Lower lobe of right lung (tissue), 2 donors: Measurements from ENCODE around the gene CYP1B1. TPM values are rescaled to one million over a fixed set of nuclear protein-coding genes. Genes with fewer than 3 reads are reported as not detected.
"Not testable (repeated sequence)": the region's sequence is repeated elsewhere in the genome, so short reads cannot be mapped to it uniquely, and the experiment has no call there.

ENCODE experiments used
- ATAC-seq, 2 donors: fragments of 200-7000 bp; cut with Tn5 transposase; one replicate each; pipeline ENCODE4 v1.9.1; 2020 to 2022; ENCODE audit warnings: mild to moderate bottlenecking in 2 of 2, moderate library complexity in 2 of 2
- DNase-seq: peaks from one replicate; pipeline ENCODE4 v3.0.0-alpha.2; 2020
- H3K27ac ChIP-seq: fragments of 200-600 bp; one replicate; pipeline ENCODE4 v1.8.0; 2022
- H3K27me3 ChIP-seq: fragments of 200-600 bp; one replicate; pipeline ENCODE4 v1.8.0; 2022; ENCODE audit warnings: low read depth
- H3K36me3 ChIP-seq: fragments of 200-600 bp; one replicate; pipeline ENCODE4 v1.8.0; 2022; ENCODE audit warnings: mild to moderate bottlenecking
- H3K4me1 ChIP-seq: fragments of 200-600 bp; one replicate; pipeline ENCODE4 v1.8.0; 2022
- H3K4me3 ChIP-seq: fragments of 200-600 bp; one replicate; pipeline ENCODE4 v1.8.0; 2022; ENCODE audit warnings: mild to moderate bottlenecking
- H3K9me3 ChIP-seq: fragments of 200-600 bp; one replicate; pipeline ENCODE4 v1.8.0; 2022
- intact Hi-C: fragments of 100-400 bp; cut with DNase I; formaldehyde crosslinking; loops from one replicate; pipeline ENCODE4 v1.11.0; 2022
- total RNA-seq: library from RNA; stranded (reverse); fragmentation: NEBNext Ultra II Directional; extraction: Animal tissue kit (Norgen Biotek cat#: 25700); gene quantifications from one replicate; pipeline ENCODE4 v1.2.1, GENCODE V29; 2021
- TF ChIP-seq, protein P1 (sequence below): fragments of 200-600 bp; IDR thresholded peaks from one replicate; pipeline ENCODE4 v1.8.0; 2022; ENCODE audit warnings: antibody characterized with exemption, mild to moderate bottlenecking
- donor health status: DM: no; HTN: yes; CAD: no; lungs with severe emphysema.

The CYP1B1 gene
- total RNA-seq, 1 donor from 2014 or later, result 67.0 TPM

DNA sequence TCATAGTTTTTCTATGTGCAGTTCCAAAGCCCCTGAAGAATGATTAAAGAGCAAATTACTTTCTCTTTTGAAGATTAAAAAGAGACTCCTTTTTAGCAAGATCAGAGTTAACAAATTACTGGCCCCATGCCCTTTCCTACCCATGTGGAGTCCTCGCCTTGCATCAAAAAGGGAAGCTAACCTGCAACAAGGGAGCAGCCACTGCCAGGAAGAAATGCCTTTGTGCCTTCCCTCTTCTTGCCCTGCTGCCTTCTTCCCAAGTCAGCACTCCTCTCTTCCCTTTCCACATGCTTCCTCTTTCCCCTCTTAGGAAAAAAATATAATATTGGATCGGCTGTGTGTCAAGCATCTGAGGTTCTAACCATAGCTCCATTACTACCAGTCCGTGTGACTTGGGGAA lies 37.1 kb upstream of the CYP1B1 start:
- intact Hi-C loops, result loop anchor here (10.0 kb wide), 1 partner anchor 128 kb away; no protein-coding TSS in a partner anchor
- no peaks in the 10 kb centered on the region for H3K27me3 ChIP-seq
- H3K4me3 ChIP-seq, result no peak overlapping the region
- TF ChIP-seq, protein P1, sequence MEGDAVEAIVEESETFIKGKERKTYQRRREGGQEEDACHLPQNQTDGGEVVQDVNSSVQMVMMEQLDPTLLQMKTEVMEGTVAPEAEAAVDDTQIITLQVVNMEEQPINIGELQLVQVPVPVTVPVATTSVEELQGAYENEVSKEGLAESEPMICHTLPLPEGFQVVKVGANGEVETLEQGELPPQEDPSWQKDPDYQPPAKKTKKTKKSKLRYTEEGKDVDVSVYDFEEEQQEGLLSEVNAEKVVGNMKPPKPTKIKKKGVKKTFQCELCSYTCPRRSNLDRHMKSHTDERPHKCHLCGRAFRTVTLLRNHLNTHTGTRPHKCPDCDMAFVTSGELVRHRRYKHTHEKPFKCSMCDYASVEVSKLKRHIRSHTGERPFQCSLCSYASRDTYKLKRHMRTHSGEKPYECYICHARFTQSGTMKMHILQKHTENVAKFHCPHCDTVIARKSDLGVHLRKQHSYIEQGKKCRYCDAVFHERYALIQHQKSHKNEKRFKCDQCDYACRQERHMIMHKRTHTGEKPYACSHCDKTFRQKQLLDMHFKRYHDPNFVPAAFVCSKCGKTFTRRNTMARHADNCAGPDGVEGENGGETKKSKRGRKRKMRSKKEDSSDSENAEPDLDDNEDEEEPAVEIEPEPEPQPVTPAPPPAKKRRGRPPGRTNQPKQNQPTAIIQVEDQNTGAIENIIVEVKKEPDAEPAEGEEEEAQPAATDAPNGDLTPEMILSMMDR, result no peak
- peaks cover 42% of the 10 kb centered on the region for H3K4me1 ChIP-seq
- ATAC-seq, result peak in 1 of 2 donors; percentile 20
- DNase-seq, result no peak
- no peaks in the 10 kb centered on the region for H3K9me3 ChIP-seq
- peak overlapping the region; percentile 10 for H3K27ac ChIP-seq
- no peaks in the 10 kb centered on the region for H3K36me3 ChIP-seq

DNA sequence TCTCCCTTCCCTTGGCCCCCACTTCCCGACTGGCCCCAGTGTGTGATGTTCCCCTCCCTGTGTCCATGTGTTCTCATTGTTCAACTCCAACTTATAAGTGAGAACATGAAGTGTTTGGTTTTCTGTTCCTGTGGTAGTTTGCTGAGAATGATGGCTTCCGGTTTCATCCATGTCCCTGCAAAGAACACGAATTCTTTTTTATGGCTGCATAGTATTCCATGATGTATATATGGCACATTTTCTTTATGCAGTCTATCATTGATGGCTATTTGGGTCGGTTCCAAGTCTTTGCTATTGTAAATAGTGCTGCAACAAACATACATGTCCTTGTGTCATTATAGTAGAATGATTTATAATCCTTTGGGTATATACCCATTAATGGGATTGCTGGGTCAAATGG lies 35.4 kb upstream of the CYP1B1 start:
- H3K9me3 ChIP-seq, H3K4me3 ChIP-seq, H3K27ac ChIP-seq, H3K36me3 ChIP-seq, DNase-seq, H3K27me3 ChIP-seq, ATAC-seq: not testable (repeated sequence)
- intact Hi-C loops, result loop anchor here (10.0 kb wide), 1 partner anchor 127 kb away; no protein-coding TSS in a partner anchor
- H3K4me1 ChIP-seq, result peaks cover 51% of the 10 kb centered on the region

DNA sequence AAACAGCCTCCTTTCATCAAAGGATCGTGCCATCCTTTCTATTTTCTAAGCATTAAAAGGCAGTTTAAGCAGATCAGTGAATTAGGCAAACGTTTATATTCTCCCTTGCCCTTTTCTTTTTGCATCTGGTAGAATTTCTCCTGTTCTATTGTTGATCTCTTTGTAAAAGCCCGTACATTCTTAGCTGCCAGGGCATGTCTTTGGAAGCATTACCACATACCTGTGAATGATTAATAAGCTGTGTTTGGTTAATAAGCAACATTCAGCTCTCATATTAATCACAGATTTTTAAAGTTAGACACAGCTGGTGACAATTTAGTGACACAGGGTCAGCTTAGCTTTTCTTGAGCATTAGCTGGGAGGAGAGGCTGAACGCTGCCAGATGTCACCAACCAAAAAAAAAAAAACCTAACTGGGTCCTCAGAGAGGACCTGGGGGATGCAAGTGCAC lies 33.8 kb upstream of the CYP1B1 start:
- no peaks in the 10 kb centered on the region for H3K27me3 ChIP-seq
- no peak for DNase-seq
- TF ChIP-seq, protein P1, result no peak
- no peaks in the 10 kb centered on the region for H3K36me3 ChIP-seq
- no peak overlapping the region for H3K4me3 ChIP-seq
- peaks cover 47% of the 10 kb centered on the region for H3K4me1 ChIP-seq
- H3K9me3 ChIP-seq, result no peaks in the 10 kb centered on the region
- peak; percentile 53 to 68 for ATAC-seq
- H3K27ac ChIP-seq, result peak overlapping the region; percentile 71
- intact Hi-C loops, result loop anchor here (10.0 kb wide), 1 partner anchor 125 kb away; no protein-coding TSS in a partner anchor

DNA sequence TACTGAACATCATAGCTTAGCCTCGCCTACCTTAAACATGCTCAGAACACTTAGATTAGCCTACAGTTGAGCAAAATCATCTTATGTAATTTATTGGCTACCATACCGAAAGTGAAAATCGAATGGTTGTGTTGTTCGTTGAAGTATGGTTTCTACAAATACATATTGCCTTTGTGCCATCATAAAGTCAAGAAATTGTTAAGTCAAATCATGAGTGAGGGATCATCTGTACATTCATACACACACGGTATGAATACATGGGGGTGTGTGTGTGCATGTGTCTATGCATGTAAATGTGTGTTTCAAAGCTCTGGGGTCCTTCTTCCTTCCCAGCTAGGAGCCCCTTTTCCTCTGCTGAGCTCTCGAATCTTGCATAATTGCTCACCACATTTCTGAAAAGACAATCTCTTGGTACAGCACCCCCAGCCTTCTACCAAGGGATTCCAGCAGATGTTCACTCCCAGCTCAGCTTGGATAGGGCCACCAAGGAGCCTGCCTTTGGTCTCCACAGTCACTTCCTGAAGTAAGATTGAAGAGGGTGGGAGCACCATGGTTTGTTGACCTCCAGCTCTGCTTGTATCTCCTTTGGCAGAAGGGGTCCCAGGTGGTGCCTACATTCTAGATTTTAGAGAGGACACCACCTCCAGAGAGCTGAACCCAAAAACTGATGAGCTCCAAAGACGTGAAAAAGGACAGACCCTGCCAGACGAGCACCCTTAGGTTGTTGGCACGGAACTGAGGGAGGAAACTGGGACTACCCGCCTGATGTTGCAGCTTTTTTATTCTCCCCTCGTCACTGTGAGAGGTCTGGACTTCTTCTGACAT lies 33.2 kb upstream of the CYP1B1 start:
- H3K36me3 ChIP-seq, result no peaks in the 10 kb centered on the region
- DNase-seq (no peak), ATAC-seq (no peak)
- H3K4me3 ChIP-seq, result no peak overlapping the region
- peaks cover 40% of the 10 kb centered on the region for H3K4me1 ChIP-seq
- intact Hi-C loops, result no loop called here
- no peaks in the 10 kb centered on the region for H3K27me3 ChIP-seq
- TF ChIP-seq, protein P1, result no peak
- no peaks in the 10 kb centered on the region for H3K9me3 ChIP-seq
- H3K27ac ChIP-seq, result peak overlapping the region; percentile 71

DNA sequence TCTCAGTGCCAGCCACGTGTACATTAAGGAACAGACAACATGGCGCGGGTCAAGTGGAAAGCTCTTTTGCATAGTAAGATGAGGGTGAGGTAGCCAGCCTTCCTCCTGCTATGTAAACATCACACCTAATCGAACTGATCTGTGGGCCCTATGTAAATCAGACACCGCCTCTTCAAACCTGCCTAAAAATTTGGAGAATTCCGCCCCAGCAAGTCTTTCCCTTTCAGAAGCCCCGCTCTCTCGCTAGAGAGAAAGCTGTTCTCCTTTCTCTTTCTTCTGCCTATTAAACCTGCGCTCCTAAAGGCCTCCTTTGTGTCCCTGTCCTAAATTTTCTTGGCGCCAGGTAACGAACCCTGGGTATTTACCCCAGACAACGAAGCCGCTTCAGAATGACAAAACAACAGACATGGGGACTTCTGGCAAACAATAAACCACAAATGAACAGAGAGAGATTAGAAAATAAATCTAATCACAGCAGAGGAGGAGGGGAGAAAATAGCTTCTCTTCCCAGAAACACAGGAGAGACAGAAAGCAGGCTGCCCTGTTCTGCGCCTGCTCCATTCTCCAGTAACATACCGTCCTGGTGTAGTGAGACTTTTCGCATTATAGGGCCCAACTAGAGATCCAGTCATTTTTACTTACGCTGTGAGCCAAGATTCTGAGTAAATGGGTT lies 31.9 kb upstream of the CYP1B1 start:
- TF ChIP-seq, protein P1, result no peak
- no peak for ATAC-seq

More for the DNA sequence above, 31.9 kb upstream of the CYP1B1 start:
- intact Hi-C loops, result no loop called here
- no peak overlapping the region for H3K4me3 ChIP-seq
- no peak for DNase-seq
- H3K4me1 ChIP-seq, result peaks cover 28% of the 10 kb centered on the region
- H3K27me3 ChIP-seq, result no peaks in the 10 kb centered on the region
- H3K27ac ChIP-seq, result no peak overlapping the region
- H3K36me3 ChIP-seq, result no peaks in the 10 kb centered on the region
- no peaks in the 10 kb centered on the region for H3K9me3 ChIP-seq
